Breast epithelium (tissue), 4 donors: ENCODE data around the gene FOXP3. TPM values are rescaled to one million over a fixed set of nuclear protein-coding genes. Genes with fewer than 3 reads are reported as not detected.

ENCODE experiments used
- DNase-seq, 2 donors: peaks; one replicate each; pipeline ENCODE4 v3.0.0-alpha.2; 2019; ENCODE audit warnings: low spot score in 2 of 2
- H3K27ac ChIP-seq, 2 donors: fragments of 200-600 bp; sonication (generic) in 1 of 2; one replicate each; pipeline ENCODE4 v1.5.1; 2016 to 2019; ENCODE audit warnings: mild to moderate bottlenecking in 1 of 2
- H3K27me3 ChIP-seq, 2 donors: fragments of 200-600 bp; sonication (generic) in 1 of 2; one replicate each; pipeline versions ENCODE4 v1.5.1 to v1.6.0; 2017 to 2019; ENCODE audit warnings: control low read depth in 1 of 2, mild to moderate bottlenecking in 1 of 2
- H3K36me3 ChIP-seq: fragments of 200-600 bp; one replicate; pipeline ENCODE4 v1.5.1; 2019
- H3K4me1 ChIP-seq, 2 donors: fragments of 200-600 bp; sonication (generic); one replicate each; pipeline ENCODE4 v1.5.1; 2016 to 2019; ENCODE audit warnings: control low read depth in 1 of 2
- H3K4me3 ChIP-seq, 3 donors: fragments of 200-600 bp; sonication (generic); 1 replicate in 2 of 3; 2 replicates in 1 of 3; pipeline ENCODE4 v1.5.1; 2016 to 2019; ENCODE audit warnings: mild to moderate bottlenecking in 3 of 3, moderate library complexity in 2 of 3
- H3K9me3 ChIP-seq, 2 donors: fragments of 200-600 bp; sonication (generic) in 1 of 2; one replicate each; pipeline ENCODE4 v1.5.1; 2016 to 2019; ENCODE audit warnings: control low read depth in 1 of 2
- POLR2A ChIP-seq: fragments of 450-650 bp; IDR thresholded peaks from one replicate; pipeline ENCODE4 v1.6.1; 2016; ENCODE audit warnings: antibody characterized with exemption, mild to moderate bottlenecking, moderate library complexity
- POLR2AphosphoS5 ChIP-seq, 3 donors: sonication (generic); formaldehyde crosslinking; IDR thresholded peaks; one replicate each; pipeline ENCODE4 v1.6.1; 2017; ENCODE audit warnings: antibody characterized with exemption in 3 of 3
- intact Hi-C: fragments of 100-400 bp; cut with DNase I; formaldehyde crosslinking; loops from one replicate; pipeline ENCODE4 v1.15.1; 2023; ENCODE audit warnings: low total_unique reads
- total RNA-seq, 3 donors: library from RNA; depleted of rRNA; stranded (reverse); fragments of >200 nt; gene quantifications; one replicate each; pipeline ENCODE4 v1.1.0, GENCODE V29; 2016
- TF ChIP-seq, protein P1 (sequence below), 3 donors: fragments of 450-650 bp; IDR thresholded peaks; one replicate each; pipeline ENCODE4 v1.5.1; 2016 to 2017; ENCODE audit warnings: antibody characterized with exemption in 3 of 3, mild to moderate bottlenecking in 3 of 3, moderate library complexity in 3 of 3

The FOXP3 gene, protein sequence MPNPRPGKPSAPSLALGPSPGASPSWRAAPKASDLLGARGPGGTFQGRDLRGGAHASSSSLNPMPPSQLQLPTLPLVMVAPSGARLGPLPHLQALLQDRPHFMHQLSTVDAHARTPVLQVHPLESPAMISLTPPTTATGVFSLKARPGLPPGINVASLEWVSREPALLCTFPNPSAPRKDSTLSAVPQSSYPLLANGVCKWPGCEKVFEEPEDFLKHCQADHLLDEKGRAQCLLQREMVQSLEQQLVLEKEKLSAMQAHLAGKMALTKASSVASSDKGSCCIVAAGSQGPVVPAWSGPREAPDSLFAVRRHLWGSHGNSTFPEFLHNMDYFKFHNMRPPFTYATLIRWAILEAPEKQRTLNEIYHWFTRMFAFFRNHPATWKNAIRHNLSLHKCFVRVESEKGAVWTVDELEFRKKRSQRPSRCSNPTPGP
- under 1 TPM in 1 of 3 donors, not detected in 2; 0.16 TPM for total RNA-seq

- intact Hi-C loops = no loop called here
- Histone ChIP-seq H3K27ac (no peak within 1 kb of the TSS), H3K4me3 (no peak within 1 kb of the TSS), H3K9me3 (no peaks in the 10 kb centered on the region), H3K27me3 (peaks cover 0 to 20% of the 10 kb centered on the region in 2 donors), H3K4me1 (no peaks in the 10 kb centered on the region), H3K36me3 (no peaks in the 10 kb centered on the region)
- TF ChIP-seq POLR2AphosphoS5 (IDR thresholded peaks at IDR 0.05) (no peak), POLR2A (no peak)
- TF ChIP-seq, protein P1, sequence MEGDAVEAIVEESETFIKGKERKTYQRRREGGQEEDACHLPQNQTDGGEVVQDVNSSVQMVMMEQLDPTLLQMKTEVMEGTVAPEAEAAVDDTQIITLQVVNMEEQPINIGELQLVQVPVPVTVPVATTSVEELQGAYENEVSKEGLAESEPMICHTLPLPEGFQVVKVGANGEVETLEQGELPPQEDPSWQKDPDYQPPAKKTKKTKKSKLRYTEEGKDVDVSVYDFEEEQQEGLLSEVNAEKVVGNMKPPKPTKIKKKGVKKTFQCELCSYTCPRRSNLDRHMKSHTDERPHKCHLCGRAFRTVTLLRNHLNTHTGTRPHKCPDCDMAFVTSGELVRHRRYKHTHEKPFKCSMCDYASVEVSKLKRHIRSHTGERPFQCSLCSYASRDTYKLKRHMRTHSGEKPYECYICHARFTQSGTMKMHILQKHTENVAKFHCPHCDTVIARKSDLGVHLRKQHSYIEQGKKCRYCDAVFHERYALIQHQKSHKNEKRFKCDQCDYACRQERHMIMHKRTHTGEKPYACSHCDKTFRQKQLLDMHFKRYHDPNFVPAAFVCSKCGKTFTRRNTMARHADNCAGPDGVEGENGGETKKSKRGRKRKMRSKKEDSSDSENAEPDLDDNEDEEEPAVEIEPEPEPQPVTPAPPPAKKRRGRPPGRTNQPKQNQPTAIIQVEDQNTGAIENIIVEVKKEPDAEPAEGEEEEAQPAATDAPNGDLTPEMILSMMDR (IDR thresholded peaks at IDR 0.05) = no peak
- DNase-seq = no peak
These were observed at the start of gene FOXP3 for GRCh38 chrX:49264460-49264859. TSS of gene FOXP3 (minus strand) at chrX:49264710. CDS start at chrX:49258505, 6,205 bp downstream.

DNA sequence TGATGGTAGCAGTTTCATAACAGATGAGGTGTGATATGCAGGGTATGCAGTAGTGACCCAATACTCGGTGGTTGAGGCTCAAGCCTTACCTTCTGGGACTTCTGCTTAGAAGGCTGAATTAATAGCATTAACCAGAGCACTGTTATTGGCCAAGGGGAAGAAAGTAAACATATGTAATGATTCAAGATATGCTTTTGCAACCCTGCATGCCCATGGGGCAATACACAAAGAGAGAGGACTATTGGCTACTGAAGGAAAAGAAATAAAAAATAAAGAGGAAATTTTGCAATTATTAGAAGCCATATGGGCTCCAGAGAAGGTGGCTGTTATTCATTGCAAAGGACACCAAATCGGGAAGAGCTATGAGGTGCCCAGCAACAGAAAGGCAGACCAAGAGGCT lies 47.7 kb upstream of the FOXP3 start:
- Histone ChIP-seq H3K4me3 (no peak overlapping the region), H3K27ac (no peak overlapping the region), H3K4me1 (no peaks in the 10 kb centered on the region), H3K36me3 (no peaks in the 10 kb centered on the region), H3K27me3 (peaks cover 0 to 20% of the 10 kb centered on the region in 2 donors), H3K9me3 (no peaks in the 10 kb centered on the region)
- DNase-seq = no peak
- TF ChIP-seq, protein P1 (IDR thresholded peaks at IDR 0.05) = no peak
- TF ChIP-seq POLR2A (no peak), POLR2AphosphoS5 (IDR thresholded peaks at IDR 0.05) (no peak)
- intact Hi-C loops = no loop called here

DNA sequence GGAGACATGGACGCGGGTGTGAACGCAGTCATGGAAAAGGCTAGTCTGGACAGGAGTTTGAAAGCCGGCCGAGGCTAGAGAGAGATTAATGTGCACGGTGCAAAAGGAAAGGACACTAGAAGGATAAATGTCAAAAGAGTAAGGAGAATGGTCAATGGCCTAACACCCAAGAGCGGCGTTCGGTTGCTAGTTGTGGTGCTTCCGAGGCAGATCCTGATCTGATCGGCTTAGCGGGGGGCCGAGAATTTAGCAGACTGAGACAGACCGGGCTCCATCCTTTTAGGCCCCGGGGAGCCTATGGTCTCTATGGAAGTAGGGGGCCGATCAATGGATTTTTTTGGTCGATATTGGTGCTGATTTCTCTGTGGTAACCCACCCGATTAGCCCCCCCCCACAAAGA lies 45.9 kb upstream of the FOXP3 start:
- Histone ChIP-seq H3K9me3 (no peaks in the 10 kb centered on the region), H3K27me3 (peaks cover 0 to 20% of the 10 kb centered on the region in 2 donors), H3K27ac (no peak overlapping the region), H3K4me3 (peak overlapping the region in 1 of 3 donors; percentile 42), H3K36me3 (no peaks in the 10 kb centered on the region), H3K4me1 (no peaks in the 10 kb centered on the region)
- no peak for TF ChIP-seq POLR2AphosphoS5 (IDR thresholded peaks at IDR 0.05)
- no peak for TF ChIP-seq POLR2A
- TF ChIP-seq, protein P1 (IDR thresholded peaks at IDR 0.05) = no peak
- intact Hi-C loops = no loop called here
- no peak for DNase-seq

DNA sequence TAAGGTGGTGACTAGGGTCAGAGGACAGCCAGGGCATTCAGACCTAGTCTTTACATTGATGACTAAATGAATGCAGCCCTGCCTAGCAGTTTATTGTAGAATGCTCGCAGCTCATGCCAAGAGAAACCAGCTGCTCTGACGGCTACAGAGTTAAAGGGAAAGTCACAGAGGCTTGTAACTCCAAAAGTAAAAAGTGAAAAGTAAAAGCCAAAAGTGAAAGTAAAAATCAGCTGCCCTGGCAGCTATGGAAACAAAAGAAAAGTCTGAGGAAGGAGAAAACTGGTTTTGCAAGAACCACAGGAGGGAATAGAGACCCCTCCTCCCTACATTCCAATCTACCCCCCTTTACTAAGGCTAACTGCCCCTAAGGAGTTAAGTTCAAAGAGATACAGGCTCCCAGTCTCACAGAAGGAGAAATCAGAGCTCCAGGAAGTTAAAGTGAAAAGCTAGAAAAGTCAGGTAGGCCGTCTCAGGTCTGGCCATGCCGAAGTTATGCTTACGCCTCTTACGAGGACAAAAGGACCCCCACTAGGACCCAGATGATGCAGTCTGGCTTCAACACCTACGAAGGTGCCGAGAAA lies 45.0 kb upstream of the FOXP3 start:
- no peaks in the 10 kb centered on the region for H3K9me3 ChIP-seq
- no peak for DNase-seq
- H3K27me3 ChIP-seq = peaks cover 0 to 16% of the 10 kb centered on the region in 2 donors
- intact Hi-C loops = no loop called here
- peak overlapping the region; percentile 35 to 63 (median 42) for H3K4me3 ChIP-seq
- peak overlapping the region; percentile 45 to 72 for H3K27ac ChIP-seq
- no peaks in the 10 kb centered on the region for H3K4me1 ChIP-seq
- no peak for TF ChIP-seq POLR2A
- TF ChIP-seq POLR2AphosphoS5 (IDR thresholded peaks at IDR 0.05) = no peak
- TF ChIP-seq, protein P1 (IDR thresholded peaks at IDR 0.05) = no peak
- H3K36me3 ChIP-seq = no peaks in the 10 kb centered on the region
